ENCODE results near the gene SSPN. TPM values are rescaled to one million over a fixed set of nuclear protein-coding genes. Genes with fewer than 3 reads are reported as not detected.
A peak's percentile ranks its signal among the peaks of the same experiment; 100 is the strongest.
"Not testable (repeated sequence)": the region's sequence is repeated elsewhere in the genome, so short reads cannot be mapped to it uniquely, and the experiment has no call there.

Gene SSPN
- total RNA-seq, 4 donors from 2014 or later, result 35.9 to 65.4 (median 53.3) TPM

DNA sequence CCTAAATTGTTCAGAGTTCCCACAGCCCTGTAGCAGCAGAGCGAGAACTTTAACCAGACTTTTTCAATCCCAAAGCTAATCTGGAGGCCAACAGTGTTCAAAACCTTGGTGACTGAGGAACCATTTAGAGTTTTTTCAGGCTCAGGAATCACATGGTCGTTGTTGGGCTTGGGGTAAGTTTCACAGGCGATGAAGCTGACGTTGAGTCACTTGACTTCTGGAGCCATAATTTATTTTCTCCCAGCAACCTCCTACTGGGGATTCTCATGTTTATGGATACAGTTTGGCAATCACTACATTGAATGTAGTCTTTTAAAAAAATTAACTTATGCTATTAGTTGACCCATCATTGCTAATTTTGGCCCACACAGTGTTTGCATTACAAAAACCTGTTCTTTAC, 34.5 kb downstream of the SSPN start:
- no peaks in the 10 kb centered on the region for H3K27me3 ChIP-seq
- ATAC-seq, result no peak
- WGBS, 2 donors (ENCODE audit: low coverage in 1 of 2), result 62 to 85% methylated on average over 3 to 4 of the region's 4 CpGs
- no peaks in the 10 kb centered on the region for H3K9me3 ChIP-seq
- peaks cover 0 to 4% of the 10 kb centered on the region in 2 donors for H3K36me3 ChIP-seq
- no peak overlapping the region for H3K4me3 ChIP-seq
- peaks cover 0 to 28% (median 10%) of the 10 kb centered on the region in 3 donors for H3K4me1 ChIP-seq
- TF ChIP-seq POLR2A (IDR thresholded peaks at IDR 0.05), result no peak
- TF ChIP-seq EP300 (IDR thresholded peaks at IDR 0.05), result no peak
- TF ChIP-seq, protein P1, sequence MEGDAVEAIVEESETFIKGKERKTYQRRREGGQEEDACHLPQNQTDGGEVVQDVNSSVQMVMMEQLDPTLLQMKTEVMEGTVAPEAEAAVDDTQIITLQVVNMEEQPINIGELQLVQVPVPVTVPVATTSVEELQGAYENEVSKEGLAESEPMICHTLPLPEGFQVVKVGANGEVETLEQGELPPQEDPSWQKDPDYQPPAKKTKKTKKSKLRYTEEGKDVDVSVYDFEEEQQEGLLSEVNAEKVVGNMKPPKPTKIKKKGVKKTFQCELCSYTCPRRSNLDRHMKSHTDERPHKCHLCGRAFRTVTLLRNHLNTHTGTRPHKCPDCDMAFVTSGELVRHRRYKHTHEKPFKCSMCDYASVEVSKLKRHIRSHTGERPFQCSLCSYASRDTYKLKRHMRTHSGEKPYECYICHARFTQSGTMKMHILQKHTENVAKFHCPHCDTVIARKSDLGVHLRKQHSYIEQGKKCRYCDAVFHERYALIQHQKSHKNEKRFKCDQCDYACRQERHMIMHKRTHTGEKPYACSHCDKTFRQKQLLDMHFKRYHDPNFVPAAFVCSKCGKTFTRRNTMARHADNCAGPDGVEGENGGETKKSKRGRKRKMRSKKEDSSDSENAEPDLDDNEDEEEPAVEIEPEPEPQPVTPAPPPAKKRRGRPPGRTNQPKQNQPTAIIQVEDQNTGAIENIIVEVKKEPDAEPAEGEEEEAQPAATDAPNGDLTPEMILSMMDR (IDR thresholded peaks at IDR 0.05), result no peak
- no peak for TF ChIP-seq POLR2AphosphoS5 (IDR thresholded peaks at IDR 0.05)
- no peak overlapping the region for H3K27ac ChIP-seq

DNA sequence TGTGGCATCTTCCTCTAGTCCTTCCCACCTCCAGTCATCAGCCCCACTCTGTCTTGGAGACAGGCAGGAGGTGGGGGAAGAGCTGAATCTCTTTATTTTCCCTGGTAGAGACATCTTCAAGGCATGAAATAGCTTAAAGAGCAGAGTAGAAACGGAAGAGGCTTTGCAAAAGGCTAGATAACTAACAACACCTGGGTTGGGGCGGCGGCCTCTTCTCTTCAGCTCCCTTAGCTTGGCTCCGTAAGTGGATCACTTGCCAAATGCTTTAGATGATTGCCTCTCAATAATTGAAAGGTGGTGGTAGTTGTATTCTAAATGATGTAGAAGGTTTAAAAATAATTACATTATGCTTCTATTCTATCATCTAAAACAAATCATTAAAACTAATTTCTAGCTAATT, 36.1 kb downstream of the SSPN start:
- ATAC-seq, result no peak
- no peaks in the 10 kb centered on the region for H3K9me3 ChIP-seq
- peaks cover 0 to 20% (median 7%) of the 10 kb centered on the region in 3 donors for H3K4me1 ChIP-seq
- 49 to 59% methylated on average over 2 to 4 of the region's 4 CpGs for WGBS, 2 donors (ENCODE audit: low coverage in 1 of 2)
- H3K27ac ChIP-seq, result peak overlapping the region in 3 of 4 donors; percentile 18 to 52 (median 40)
- H3K27me3 ChIP-seq, result no peaks in the 10 kb centered on the region
- H3K4me3 ChIP-seq, result no peak overlapping the region
- H3K36me3 ChIP-seq, result peaks cover 0 to 4% of the 10 kb centered on the region in 2 donors
- TF ChIP-seq POLR2AphosphoS5 (IDR thresholded peaks at IDR 0.05) (no peak), EP300 (IDR thresholded peaks at IDR 0.05) (no peak)
- TF ChIP-seq, protein P1 (IDR thresholded peaks at IDR 0.05), result no peak

DNA sequence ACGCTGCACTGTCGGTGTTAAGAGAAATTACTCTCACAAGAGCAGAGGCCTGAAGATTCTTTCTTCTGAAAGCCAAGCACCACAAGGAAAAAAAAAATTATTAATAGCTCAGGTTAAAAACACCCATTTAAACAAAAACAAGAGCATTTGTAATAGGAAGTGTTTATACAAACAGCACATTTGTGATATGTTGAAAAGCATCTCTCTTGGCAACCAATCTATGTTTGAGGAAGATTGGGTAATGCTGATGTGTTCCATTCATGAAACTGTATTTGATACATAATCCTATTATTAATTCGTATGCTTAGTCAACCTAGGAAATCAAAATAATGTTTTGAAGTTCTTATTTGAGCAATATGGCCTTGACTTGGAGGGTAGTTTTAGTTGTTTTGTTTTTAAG, 36.5 kb downstream of the SSPN start:
- Histone ChIP-seq H3K27me3 (no peaks in the 10 kb centered on the region), H3K4me3 (no peak overlapping the region), H3K36me3 (peaks cover 0 to 4% of the 10 kb centered on the region in 2 donors), H3K4me1 (peaks cover 0 to 18% (median 4%) of the 10 kb centered on the region in 3 donors), H3K9me3 (no peaks in the 10 kb centered on the region), H3K27ac (peak overlapping the region in 3 of 4 donors; percentile 34 to 52 (median 52))
- WGBS, 2 donors (ENCODE audit: low coverage in 1 of 2), result 52 to 68% methylated on average over 3 of the region's 3 CpGs
- peak; percentile 73 for ATAC-seq
- TF ChIP-seq, protein P1 (IDR thresholded peaks at IDR 0.05), result no peak
- TF ChIP-seq POLR2AphosphoS5 (IDR thresholded peaks at IDR 0.05), result peak; percentile 52

DNA sequence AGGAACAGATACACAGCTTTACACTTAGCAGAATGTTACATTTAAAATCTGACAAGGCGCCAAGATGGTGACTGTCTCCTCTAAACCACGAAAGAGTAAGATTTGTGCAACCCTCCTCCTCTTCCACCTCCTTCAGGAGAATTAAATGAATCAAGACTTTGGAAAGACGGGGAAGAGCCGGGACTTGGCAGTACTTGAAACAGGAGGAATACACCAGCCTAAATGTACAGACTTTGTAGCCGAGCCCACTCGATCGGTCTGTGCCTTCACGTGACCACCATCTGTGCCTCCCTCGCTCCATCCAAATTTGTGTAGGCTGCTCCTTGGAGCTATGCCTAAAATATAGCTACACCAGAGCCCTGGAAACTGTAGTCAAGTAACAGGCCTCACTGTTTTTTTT, 38.3 kb downstream of the SSPN start:
- 17 to 43% methylated on average over 4 to 9 of the region's 9 CpGs for WGBS, 2 donors (ENCODE audit: low coverage in 1 of 2)
- no peak overlapping the region for H3K4me3 ChIP-seq
- H3K9me3 ChIP-seq, result no peaks in the 10 kb centered on the region
- peaks cover 0 to 4% of the 10 kb centered on the region in 2 donors for H3K36me3 ChIP-seq
- H3K27ac ChIP-seq, result peak overlapping the region in 1 of 4 donors; percentile 39
- no peak for TF ChIP-seq POLR2AphosphoS5 (IDR thresholded peaks at IDR 0.05)
- H3K4me1 ChIP-seq, result peaks cover 0 to 10% (median 0%) of the 10 kb centered on the region in 3 donors
- ATAC-seq, result no peak
- H3K27me3 ChIP-seq, result no peaks in the 10 kb centered on the region

DNA sequence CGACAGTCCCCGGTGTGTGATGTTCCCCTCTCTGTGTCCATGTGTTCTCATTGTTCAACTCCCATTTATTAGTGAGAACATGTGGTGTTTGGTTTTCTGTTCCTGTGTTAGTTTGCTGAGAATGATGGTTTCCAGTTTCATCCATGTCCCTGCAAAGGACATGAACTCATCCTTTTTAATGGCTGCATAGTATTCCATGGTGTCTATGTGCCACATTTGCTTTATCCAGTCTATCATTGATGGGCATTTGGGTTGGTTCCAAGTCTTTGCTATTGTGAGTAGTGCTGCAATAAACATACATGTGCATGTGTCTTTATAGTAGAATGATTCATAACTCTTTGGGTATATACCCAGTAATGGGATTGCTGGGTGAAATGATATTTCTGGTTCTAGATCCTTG, 40.1 kb downstream of the SSPN start:
- not testable (repeated sequence) for H3K27me3 ChIP-seq, H3K4me3 ChIP-seq

DNA sequence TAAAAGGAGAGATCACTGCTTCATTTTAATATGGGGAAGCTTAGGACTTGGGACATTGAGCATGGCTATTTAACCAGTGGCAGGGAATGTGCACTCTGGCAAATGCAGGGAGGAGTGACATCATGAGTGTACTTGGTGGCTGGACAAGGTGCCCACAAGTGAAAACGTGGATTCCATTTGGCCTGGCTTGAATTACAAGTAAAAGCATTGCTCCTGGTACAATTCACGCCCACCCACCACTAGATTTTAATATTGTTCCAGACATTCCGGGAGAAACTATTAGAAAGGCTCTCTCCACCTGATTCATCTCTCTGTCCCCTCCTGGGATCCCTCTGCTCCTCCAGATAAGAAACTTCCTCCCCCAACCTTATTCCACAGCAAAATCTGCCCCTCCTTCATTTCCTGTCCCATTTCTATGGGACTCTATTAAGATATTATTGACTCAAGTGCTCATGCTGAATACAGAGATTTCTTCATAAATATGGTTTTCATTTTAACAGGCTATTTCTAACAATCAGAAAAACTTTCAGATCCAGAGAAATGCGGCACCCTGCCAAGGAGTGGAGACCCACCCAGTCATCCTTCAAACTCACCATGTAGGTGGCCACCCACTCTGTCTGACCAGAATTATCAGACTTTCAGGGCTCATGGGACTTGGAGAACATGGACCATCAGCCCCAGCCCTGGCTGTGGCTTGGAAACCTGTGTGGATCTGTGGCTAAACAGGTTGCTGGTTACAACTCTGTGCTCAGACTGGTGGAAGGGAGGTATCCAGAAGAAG, 43.2 kb downstream of the SSPN start:
- peak; percentile 41 for ATAC-seq
- peaks cover 0 to 21% (median 0%) of the 10 kb centered on the region in 3 donors for H3K4me1 ChIP-seq
- H3K4me3 ChIP-seq, result no peak overlapping the region
- H3K27ac ChIP-seq, result peak overlapping the region in 3 of 4 donors; percentile 22 to 52 (median 48)
- H3K36me3 ChIP-seq, result no peaks in the 10 kb centered on the region
- H3K27me3 ChIP-seq, result no peaks in the 10 kb centered on the region
- 51 to 86% methylated on average over 1 to 4 of the region's 4 CpGs for WGBS, 2 donors (ENCODE audit: low coverage in 1 of 2)
- H3K9me3 ChIP-seq, result no peaks in the 10 kb centered on the region
- TF ChIP-seq, protein P1 (IDR thresholded peaks at IDR 0.05), result no peak
- no peak for TF ChIP-seq POLR2AphosphoS5 (IDR thresholded peaks at IDR 0.05)
- no peak for TF ChIP-seq EP300 (IDR thresholded peaks at IDR 0.05)
- no peak for TF ChIP-seq POLR2A (IDR thresholded peaks at IDR 0.05)

More for the DNA sequence above, 40.1 kb downstream of the SSPN start:
- peaks cover 0 to 20% (median 0%) of the 10 kb centered on the region in 3 donors for H3K4me1 ChIP-seq
- not testable (repeated sequence) for H3K27ac ChIP-seq, H3K9me3 ChIP-seq, ATAC-seq, H3K36me3 ChIP-seq
- no CpG with 5 or more reads among the region's 2 CpGs for WGBS, 2 donors (ENCODE audit: low coverage in 1 of 2)
